Retinal pigment epithelial cell (primary cell): ENCODE measurements around the gene CCNQ.
A peak's percentile ranks its signal among the peaks of the same experiment; 100 is the strongest.

Experiments used
- DNase-seq: peaks from one replicate; pipeline ENCODE4 v3.0.0-alpha.2; 2010; ENCODE audit warnings: low read depth
- H3K4me3 ChIP-seq: 2 replicates; pipeline ENCODE4 v1.5.1; 2011; ENCODE audit warnings: mild to moderate bottlenecking, low read length, control low read depth, moderate library complexity
- TF ChIP-seq, protein P1 (sequence below): conservative IDR thresholded peaks from 2 replicates; pipeline ENCODE4 v1.5.1; 2011; ENCODE audit warnings: low read depth, low read length, control low read depth, inconsistent platforms

Gene CCNQ

DNA sequence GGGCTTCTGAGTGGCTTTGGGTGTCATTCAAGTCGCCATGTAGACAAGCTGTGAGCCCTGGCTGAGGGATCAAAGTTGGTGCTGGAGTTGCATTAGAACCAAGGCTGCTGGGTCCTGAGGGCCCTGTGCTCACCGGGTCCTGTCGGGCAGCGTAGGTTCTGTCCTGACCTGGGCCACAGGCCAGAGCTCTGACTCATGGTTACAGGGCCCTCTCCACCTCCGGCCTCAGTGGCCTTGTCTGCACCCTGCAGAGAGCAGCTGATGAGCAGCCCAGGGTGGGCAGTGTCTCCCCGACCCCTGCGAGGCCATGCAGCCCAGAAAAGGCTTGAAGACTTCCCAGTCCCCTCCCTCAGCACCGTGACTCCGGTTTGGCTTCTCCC, 59.0 kb downstream of the CCNQ start:
- no peak overlapping the region for H3K4me3 ChIP-seq
- no peak for DNase-seq
- TF ChIP-seq, protein P1, sequence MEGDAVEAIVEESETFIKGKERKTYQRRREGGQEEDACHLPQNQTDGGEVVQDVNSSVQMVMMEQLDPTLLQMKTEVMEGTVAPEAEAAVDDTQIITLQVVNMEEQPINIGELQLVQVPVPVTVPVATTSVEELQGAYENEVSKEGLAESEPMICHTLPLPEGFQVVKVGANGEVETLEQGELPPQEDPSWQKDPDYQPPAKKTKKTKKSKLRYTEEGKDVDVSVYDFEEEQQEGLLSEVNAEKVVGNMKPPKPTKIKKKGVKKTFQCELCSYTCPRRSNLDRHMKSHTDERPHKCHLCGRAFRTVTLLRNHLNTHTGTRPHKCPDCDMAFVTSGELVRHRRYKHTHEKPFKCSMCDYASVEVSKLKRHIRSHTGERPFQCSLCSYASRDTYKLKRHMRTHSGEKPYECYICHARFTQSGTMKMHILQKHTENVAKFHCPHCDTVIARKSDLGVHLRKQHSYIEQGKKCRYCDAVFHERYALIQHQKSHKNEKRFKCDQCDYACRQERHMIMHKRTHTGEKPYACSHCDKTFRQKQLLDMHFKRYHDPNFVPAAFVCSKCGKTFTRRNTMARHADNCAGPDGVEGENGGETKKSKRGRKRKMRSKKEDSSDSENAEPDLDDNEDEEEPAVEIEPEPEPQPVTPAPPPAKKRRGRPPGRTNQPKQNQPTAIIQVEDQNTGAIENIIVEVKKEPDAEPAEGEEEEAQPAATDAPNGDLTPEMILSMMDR: no peak

DNA sequence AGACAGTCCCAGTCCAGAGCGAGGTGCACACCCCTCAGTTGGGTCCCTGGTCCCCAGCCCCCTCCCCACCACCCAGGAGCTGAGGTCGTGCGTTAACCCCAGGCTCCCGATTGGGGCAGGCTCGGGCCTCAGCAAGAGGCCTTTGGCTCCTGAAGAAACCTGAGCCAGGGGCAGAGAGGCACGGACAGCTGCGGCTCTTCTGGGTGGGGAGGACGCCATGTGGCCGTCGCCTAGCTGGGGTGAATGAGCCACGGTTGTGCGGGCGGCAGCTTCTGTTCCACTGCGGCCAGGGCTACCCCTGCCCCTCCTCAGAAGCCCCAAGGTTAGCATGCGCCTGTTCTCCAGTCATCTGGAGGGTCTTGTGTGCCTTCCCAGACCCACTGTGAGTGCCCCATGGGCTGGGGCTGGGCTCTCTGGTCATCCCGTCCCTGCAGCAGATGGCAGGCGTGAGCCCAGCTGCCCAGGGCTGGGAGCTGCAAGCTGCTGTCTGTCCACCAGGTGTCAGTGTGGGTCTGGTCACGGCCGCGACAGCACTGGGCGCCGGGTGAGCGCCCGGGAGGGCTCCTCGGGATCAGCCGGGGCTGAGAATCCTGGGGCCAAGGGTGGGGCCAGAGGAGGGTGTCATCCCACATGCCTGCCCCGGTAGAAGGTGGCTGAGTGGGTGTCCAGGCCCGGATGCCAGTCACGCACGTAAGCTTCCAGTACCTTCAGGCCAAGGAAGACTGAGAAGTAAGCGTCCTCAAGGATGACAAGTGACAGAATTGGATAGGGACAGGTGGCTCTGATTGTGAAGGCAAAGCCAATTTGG, 59.6 kb downstream of the CCNQ start:
- H3K4me3 ChIP-seq: no peak overlapping the region
- TF ChIP-seq, protein P1: peak; percentile 92
- DNase-seq: no peak

DNA sequence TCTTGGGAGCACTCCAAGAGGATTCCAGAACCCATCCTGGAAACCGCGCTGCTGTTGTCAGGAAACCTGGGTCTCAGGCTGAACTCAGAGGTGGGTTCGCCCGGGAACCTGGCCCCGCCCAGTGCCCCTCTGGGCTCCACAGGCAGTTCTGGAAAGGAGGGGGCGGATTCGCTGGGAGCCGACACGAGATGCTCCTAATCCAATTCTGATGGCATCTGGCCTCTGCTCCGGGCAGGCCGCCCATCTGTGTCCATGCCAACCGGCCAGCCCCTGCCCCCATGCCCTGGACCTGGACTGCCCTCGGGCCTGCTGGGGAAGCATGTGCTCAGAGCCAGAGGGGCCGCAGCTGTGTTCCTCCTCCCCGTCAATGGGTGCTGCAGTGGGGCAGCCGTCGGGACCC, 60.5 kb downstream of the CCNQ start:
- DNase-seq: no peak
- H3K4me3 ChIP-seq: no peak overlapping the region
- TF ChIP-seq, protein P1: no peak
